SJCRH30 (cell line): ENCODE data around the gene RHPN2. TPM values are rescaled to one million over a fixed set of nuclear protein-coding genes. Genes with fewer than 3 reads are reported as not detected.
"Not testable (repeated sequence)": the region's sequence is repeated elsewhere in the genome, so short reads cannot be mapped to it uniquely, and the experiment has no call there.

Experiments used
- DNase-seq, 2 experiments: peaks; one replicate each; pipeline ENCODE4 v3.0.0-alpha.2; 2015 to 2020
- H3K27ac ChIP-seq: fragments of 250-450 bp; sonication (Bioruptor Pico); 2 replicates; pipeline ENCODE4 v1.5.1; 2020; ENCODE audit warnings: mild to moderate bottlenecking, moderate library complexity
- H3K27me3 ChIP-seq: fragments of 250-450 bp; sonication (Bioruptor Pico); 2 replicates; pipeline ENCODE4 v1.5.1; 2020; ENCODE audit warnings: mild to moderate bottlenecking, moderate library complexity
- H3K36me3 ChIP-seq: fragments of 250-450 bp; sonication (Bioruptor Pico); 2 replicates; pipeline ENCODE4 v1.5.1; 2020; ENCODE audit warnings: mild to moderate bottlenecking, moderate library complexity
- H3K4me1 ChIP-seq: fragments of 250-450 bp; sonication (Bioruptor Pico); 2 replicates; pipeline ENCODE4 v1.5.1; 2020; ENCODE audit warnings: mild to moderate bottlenecking, moderate library complexity
- H3K4me3 ChIP-seq: fragments of 250-450 bp; sonication (Bioruptor Pico); 2 replicates; pipeline ENCODE4 v1.5.1; 2020; ENCODE audit warnings: mild to moderate bottlenecking, moderate library complexity
- H3K9me3 ChIP-seq: fragments of 250-450 bp; sonication (Bioruptor Pico); replicated peaks from 2 replicates; pipeline ENCODE4 v1.5.1; 2020; ENCODE audit warnings: mild to moderate bottlenecking, moderate library complexity
- total RNA-seq: library from RNA; depleted of rRNA; stranded (reverse); fragments of >200 nt; shearing (Covaris generic); gene quantifications from 2 replicates; pipeline ENCODE4 v1.2.3, GENCODE V29; 2014

The RHPN2 gene
- total RNA-seq, 1 experiment from 2014 or later: 12.6 TPM

- Histone ChIP-seq H3K4me3 (no peak overlapping the region), H3K27me3 (no peaks in the 10 kb centered on the region), H3K9me3 (no peaks in the 10 kb centered on the region), H3K4me1 (no peaks in the 10 kb centered on the region), H3K36me3 (no peaks in the 10 kb centered on the region), H3K27ac (no peak overlapping the region)
- no peak for DNase-seq
Observed at GRCh38 chr19:33050110-33050509, 14.6 kb downstream of the RHPN2 start.

- no peaks in the 10 kb centered on the region for H3K36me3 ChIP-seq
- no peak overlapping the region for H3K4me3 ChIP-seq
- no peaks in the 10 kb centered on the region for H3K9me3 ChIP-seq
- H3K4me1 ChIP-seq: no peaks in the 10 kb centered on the region
- no peak for DNase-seq
- no peaks in the 10 kb centered on the region for H3K27me3 ChIP-seq
- H3K27ac ChIP-seq: no peak overlapping the region
Observed at GRCh38 chr19:33048806-33049676, 15.6 kb downstream of the RHPN2 start.

- Histone ChIP-seq H3K4me3 (no peak overlapping the region), H3K27me3 (no peaks in the 10 kb centered on the region), H3K36me3 (no peaks in the 10 kb centered on the region), H3K9me3 (no peaks in the 10 kb centered on the region), H3K4me1 (no peaks in the 10 kb centered on the region), H3K27ac (no peak overlapping the region)
- DNase-seq: no peak
Observed at GRCh38 chr19:33047422-33047821, 17.3 kb downstream of the RHPN2 start.

- not testable (repeated sequence) for H3K4me1 ChIP-seq, H3K27ac ChIP-seq, DNase-seq, H3K9me3 ChIP-seq, H3K4me3 ChIP-seq, H3K27me3 ChIP-seq, H3K36me3 ChIP-seq
Observed at GRCh38 chr19:33041828-33042160, 22.9 kb downstream of the RHPN2 start.

- Histone ChIP-seq H3K4me3 (no peak overlapping the region), H3K9me3 (no peaks in the 10 kb centered on the region; the same call in 1 of the 2 replicates), H3K36me3 (no peaks in the 10 kb centered on the region), H3K27me3 (no peaks in the 10 kb centered on the region), H3K27ac (0 out of 2 replicates have a peak overlapping the region, but pooled peaks have one; percentile 6), H3K4me1 (no peaks in the 10 kb centered on the region)
- DNase-seq: peak in 1 of 2 experiments; percentile 28
Observed at GRCh38 chr19:33040994-33041827, 23.5 kb downstream of the RHPN2 start.

GRCh38 chr19:33039815-33040214 lies 24.9 kb downstream of the RHPN2 start:
- DNase-seq: no peak
- no peak overlapping the region for H3K4me3 ChIP-seq
- no peaks in the 10 kb centered on the region for H3K27me3 ChIP-seq
- no peaks in the 10 kb centered on the region; the same call in 1 of the 2 replicates for H3K36me3 ChIP-seq
- no peaks in the 10 kb centered on the region for H3K4me1 ChIP-seq
- H3K27ac ChIP-seq: no peak overlapping the region
- no peaks in the 10 kb centered on the region; the same call in 1 of the 2 replicates for H3K9me3 ChIP-seq

GRCh38 chr19:33039108-33039599 lies 25.5 kb downstream of the RHPN2 start:
- H3K4me1 ChIP-seq: no peaks in the 10 kb centered on the region
- H3K27ac ChIP-seq: no peak overlapping the region
- H3K27me3 ChIP-seq: no peaks in the 10 kb centered on the region
- H3K4me3 ChIP-seq: no peak overlapping the region
- H3K9me3 ChIP-seq: no peaks in the 10 kb centered on the region; the same call in 1 of the 2 replicates
- H3K36me3 ChIP-seq: no peaks in the 10 kb centered on the region; the same call in 1 of the 2 replicates
- no peak for DNase-seq

- not testable (repeated sequence) for H3K36me3 ChIP-seq, H3K9me3 ChIP-seq, H3K27ac ChIP-seq, H3K4me3 ChIP-seq, DNase-seq, H3K4me1 ChIP-seq, H3K27me3 ChIP-seq
Observed at GRCh38 chr19:33037168-33038025, 27.3 kb downstream of the RHPN2 start.

- H3K27ac ChIP-seq, H3K36me3 ChIP-seq: not testable (repeated sequence)
Observed at GRCh38 chr19:33036370-33037167, 28.1 kb downstream of the RHPN2 start.

GRCh38 chr19:33035461-33035860 lies 29.2 kb downstream of the RHPN2 start:
- Histone ChIP-seq H3K27ac (no peak overlapping the region), H3K36me3 (no peaks in the 10 kb centered on the region; the same call in 1 of the 2 replicates), H3K27me3 (no peaks in the 10 kb centered on the region), H3K4me3 (no peak overlapping the region), H3K9me3 (no peaks in the 10 kb centered on the region; the same call in 1 of the 2 replicates), H3K4me1 (no peaks in the 10 kb centered on the region)
- DNase-seq: no peak

More at GRCh38 chr19:33036370-33037167, 28.1 kb downstream of the RHPN2 start:
- H3K9me3 ChIP-seq, DNase-seq, H3K4me3 ChIP-seq, H3K4me1 ChIP-seq, H3K27me3 ChIP-seq: not testable (repeated sequence)

- Histone ChIP-seq H3K4me3 (no peak overlapping the region), H3K36me3 (no peaks in the 10 kb centered on the region; the same call in 1 of the 2 replicates), H3K9me3 (peaks cover 7% of the 10 kb centered on the region), H3K27me3 (no peaks in the 10 kb centered on the region), H3K27ac (no peak overlapping the region), H3K4me1 (no peaks in the 10 kb centered on the region)
- DNase-seq: no peak
Observed at GRCh38 chr19:33032218-33032781, 32.4 kb downstream of the RHPN2 start.

GRCh38 chr19:33029746-33030303 lies 34.9 kb downstream of the RHPN2 start:
- Histone ChIP-seq H3K27ac (no peak overlapping the region), H3K4me3 (no peak overlapping the region), H3K36me3 (no peaks in the 10 kb centered on the region), H3K4me1 (no peaks in the 10 kb centered on the region), H3K9me3 (peaks cover 7% of the 10 kb centered on the region), H3K27me3 (no peaks in the 10 kb centered on the region)
- no peak for DNase-seq

- H3K27me3 ChIP-seq, DNase-seq, H3K27ac ChIP-seq, H3K4me1 ChIP-seq, H3K9me3 ChIP-seq, H3K4me3 ChIP-seq, H3K36me3 ChIP-seq: not testable (repeated sequence)
Observed at GRCh38 chr19:33026602-33027001, 38.1 kb downstream of the RHPN2 start.
